NCI-H226 (cell line): ENCODE results near the gene PTGR2.
"Not testable (repeated sequence)": the region's sequence is repeated elsewhere in the genome, so short reads cannot be mapped to it uniquely, and the experiment has no call there.

ENCODE experiments used
- DNase-seq: peaks from one replicate; pipeline ENCODE4 v3.0.0-alpha.2; 2015

Gene PTGR2

DNA sequence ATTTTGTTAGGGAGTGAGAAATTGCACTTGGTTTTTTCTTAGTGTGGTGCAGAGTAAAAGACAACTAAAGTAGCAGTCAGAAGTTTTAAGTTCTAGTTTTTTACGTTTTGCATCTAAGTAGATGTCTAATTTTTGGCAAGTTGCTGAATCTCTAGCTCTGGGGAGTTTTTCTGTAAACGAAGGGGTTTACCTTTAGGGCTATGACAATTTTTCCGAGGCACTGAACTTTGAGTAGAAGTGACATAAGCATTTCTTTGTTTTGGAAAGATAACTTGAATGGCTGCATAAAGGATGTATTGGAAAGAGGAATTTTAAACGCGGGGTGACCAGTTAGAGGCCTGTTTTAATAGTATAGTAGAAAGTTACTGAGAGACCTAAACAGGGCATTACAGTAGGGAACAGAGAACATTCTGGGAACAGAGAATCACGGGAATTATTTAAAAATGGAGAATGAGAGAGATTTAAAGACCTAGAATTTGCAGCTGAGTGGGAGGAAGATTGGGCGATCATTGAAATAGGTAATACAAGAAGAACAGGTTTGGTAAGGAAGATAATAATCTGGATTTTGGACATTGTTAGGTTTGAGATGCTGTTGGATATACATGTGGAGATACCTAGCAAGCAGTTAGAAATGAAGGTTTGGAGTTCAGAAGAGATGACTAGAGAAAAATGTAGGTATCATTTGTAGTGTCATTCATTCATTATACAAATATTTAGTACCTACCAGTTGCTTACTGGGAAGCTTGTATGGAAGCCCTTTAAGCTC, 36.2 kb downstream of the PTGR2 start:
- no peak for DNase-seq

DNA sequence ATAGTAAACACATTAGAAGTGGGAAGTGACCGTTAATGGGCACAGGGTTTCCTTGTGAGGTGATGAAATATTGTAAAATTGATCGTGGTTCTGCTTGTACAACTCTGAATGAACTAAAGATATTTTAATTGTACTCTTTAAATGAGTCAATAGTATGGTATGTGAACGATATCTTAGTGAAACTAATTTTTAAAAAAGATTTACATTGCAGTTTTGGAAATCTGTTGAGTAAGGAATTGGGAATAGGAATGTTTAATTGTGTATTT, 36.8 kb downstream of the PTGR2 start:
- DNase-seq: no peak

GRCh38 chr14:73888971-73889370, 37.3 kb downstream of the PTGR2 start:
- DNase-seq: no peak

GRCh38 chr14:73889376-73889775, 37.7 kb downstream of the PTGR2 start:
- no peak for DNase-seq

DNA sequence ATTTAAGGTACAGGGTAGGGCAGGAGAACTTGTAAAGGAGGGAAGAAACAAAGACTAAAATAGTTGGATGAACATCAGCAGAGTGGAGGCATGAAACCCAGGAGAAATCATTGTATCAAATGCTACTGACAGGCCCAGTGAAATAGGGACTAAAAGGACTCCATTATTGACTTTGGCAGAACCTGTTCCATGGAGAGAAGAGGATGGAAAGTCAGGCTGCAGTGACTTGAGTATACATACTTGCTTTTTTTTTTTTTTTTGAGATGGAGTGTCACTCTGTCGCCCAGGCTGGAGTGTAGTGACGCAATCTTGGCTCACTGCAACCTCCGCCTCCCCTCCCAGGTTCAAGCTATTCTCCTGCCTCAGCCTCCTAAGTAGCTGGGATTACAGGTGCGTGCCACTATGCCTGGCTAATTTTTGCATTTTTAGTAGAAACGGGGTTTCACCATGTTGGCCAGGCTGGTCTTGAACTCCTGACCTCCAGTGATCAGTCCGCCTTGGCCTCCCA, 42.6 kb downstream of the PTGR2 start:
- DNase-seq: not testable (repeated sequence)

DNA sequence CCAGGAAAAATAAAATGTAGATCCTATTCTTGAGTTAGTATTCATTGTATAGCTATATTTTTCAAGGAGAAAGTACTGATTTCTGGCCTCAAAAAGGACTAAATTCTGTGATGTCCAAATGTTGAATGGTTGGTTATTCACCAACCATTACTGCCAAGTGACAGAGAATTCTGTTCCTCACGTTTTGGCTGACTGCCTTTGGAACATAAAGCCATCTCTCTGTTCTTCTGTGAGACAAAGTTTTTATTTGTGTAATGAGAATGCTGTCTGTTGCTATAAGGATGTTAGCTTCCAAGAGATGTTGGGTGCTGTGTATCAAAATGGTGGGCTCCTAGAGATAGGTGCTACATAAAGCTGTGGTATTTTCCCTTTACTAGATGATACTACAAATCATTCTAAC, 44.3 kb downstream of the PTGR2 start:
- no peak for DNase-seq

- no peak for DNase-seq
Measured at GRCh38 chr14:73896521-73896920, 44.9 kb downstream of the PTGR2 start.

DNA sequence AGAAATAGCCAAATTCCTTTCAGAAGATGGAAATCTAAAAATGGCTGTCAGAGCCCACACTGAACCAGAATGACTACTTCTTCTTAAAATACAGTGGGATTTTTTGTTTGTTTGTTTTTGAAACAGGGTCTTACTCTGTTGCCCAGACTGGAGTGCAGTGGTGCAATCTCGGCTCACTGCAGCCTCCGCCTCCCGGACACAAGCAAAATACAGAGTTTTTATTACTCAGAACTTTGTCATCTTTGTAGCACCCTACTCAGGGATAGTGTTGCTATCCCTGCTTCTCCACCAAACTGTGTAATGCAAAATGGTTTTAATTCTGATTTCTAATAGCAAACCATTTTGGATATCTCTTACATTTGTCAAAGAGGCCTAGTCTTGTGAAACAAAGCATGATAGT, 51.4 kb downstream of the PTGR2 start:
- DNase-seq: no peak

DNA sequence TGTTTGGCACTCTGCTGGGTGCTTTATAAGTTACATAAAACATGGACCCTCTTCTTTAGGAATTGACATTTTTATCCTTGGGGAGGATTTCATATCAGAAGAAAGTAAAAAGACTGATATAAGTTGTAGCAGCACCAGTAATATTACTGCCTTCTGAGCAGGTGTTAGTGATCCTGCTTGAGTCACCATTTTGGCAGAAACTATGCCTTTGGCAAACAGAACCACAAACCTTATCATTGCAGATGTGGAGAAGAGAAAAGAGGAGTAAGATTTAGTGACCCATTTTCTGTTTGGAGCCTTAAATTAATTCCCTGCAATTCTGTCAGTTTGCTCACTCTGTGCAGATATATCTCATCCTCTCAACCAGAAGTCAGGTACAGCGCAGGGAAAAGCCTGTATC, 58.0 kb downstream of the PTGR2 start:
- no peak for DNase-seq

- no peak for DNase-seq
Measured at GRCh38 chr14:73913256-73913655, 61.6 kb downstream of the PTGR2 start.

GRCh38 chr14:73916324-73916723, 64.7 kb downstream of the PTGR2 start:
- DNase-seq: no peak

DNA sequence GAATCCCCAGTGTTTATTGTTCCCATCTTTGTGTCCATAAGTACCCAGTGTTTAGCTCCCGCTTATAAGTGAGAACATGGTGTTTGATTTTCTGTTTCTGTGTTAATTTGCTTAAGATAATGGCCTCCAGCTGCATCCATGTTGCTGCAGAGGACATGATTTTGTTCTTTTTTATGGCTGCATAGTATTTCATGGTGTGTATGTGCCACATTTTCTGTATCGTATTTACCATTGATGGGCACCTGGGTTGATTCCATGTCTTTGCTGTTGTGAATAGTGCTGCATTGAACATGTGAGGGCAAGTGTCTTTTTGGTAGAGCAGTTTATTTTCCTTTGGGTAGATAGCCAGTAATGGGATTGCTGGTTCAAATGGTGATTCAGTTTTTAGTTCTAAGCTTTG, 67.8 kb downstream of the PTGR2 start:
- DNase-seq: not testable (repeated sequence)

DNA sequence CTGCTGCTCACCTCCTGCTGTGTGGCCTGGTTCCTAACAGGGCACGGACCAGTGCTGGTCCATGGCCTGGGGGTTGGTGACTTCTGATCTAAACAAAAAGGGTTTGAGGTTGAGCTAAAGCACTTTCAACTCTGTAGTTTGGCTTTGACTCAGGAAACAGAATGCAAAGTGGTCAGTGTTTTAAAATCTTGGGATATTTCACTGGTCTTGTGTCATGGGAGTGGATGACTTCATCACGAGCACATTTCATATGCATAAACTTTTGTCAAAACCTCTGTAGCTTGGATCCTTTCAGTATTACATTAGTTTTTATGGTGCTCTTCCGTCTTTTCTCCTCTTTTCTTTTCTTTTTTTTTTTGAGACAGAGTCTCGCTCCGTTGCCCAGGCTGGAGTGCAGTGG, 72.7 kb downstream of the PTGR2 start:
- no peak for DNase-seq
